Rectal smooth muscle tissue (tissue), 1 donor: Measurements from ENCODE around the gene VEPH1.

Experiments
- H3K27ac ChIP-seq: one replicate; pipeline ENCODE4 v1.7.0; 2013; ENCODE audit warnings: low read depth, low read length, inconsistent platforms
- H3K27me3 ChIP-seq: one replicate; pipeline ENCODE4 v1.7.0; 2013; ENCODE audit warnings: low read length; ENCODE audit not compliant: control insufficient read depth, insufficient read depth
- H3K36me3 ChIP-seq: one replicate; pipeline ENCODE4 v1.7.0; 2013; ENCODE audit warnings: low read length; ENCODE audit not compliant: control insufficient read depth, insufficient read depth
- H3K4me1 ChIP-seq: one replicate; pipeline ENCODE4 v1.7.0; 2013; ENCODE audit warnings: low read length; ENCODE audit not compliant: control insufficient read depth, insufficient read depth
- H3K4me3 ChIP-seq: one replicate; pipeline ENCODE4 v1.7.0; 2013; ENCODE audit warnings: low read length
- H3K9ac ChIP-seq: one replicate; pipeline ENCODE4 v1.7.0; 2013; ENCODE audit warnings: low read length

Gene VEPH1

GRCh38 chr3:157464321-157464720 lies 38.9 kb downstream of the VEPH1 start:
- H3K4me1 ChIP-seq = no peaks in the 10 kb centered on the region
- no peak overlapping the region for H3K27ac ChIP-seq
- H3K9ac ChIP-seq = no peak overlapping the region
- H3K27me3 ChIP-seq = no peaks in the 10 kb centered on the region
- no peak overlapping the region for H3K4me3 ChIP-seq
- no peaks in the 10 kb centered on the region for H3K36me3 ChIP-seq

GRCh38 chr3:157463816-157464215 lies 39.4 kb downstream of the VEPH1 start:
- Histone ChIP-seq H3K27ac (no peak overlapping the region), H3K36me3 (no peaks in the 10 kb centered on the region), H3K4me3 (no peak overlapping the region), H3K4me1 (no peaks in the 10 kb centered on the region), H3K27me3 (no peaks in the 10 kb centered on the region), H3K9ac (no peak overlapping the region)

GRCh38 chr3:157460253-157460652 lies 43.0 kb downstream of the VEPH1 start:
- H3K27me3 ChIP-seq = no peaks in the 10 kb centered on the region
- no peaks in the 10 kb centered on the region for H3K4me1 ChIP-seq
- no peak overlapping the region for H3K9ac ChIP-seq
- no peaks in the 10 kb centered on the region for H3K36me3 ChIP-seq
- no peak overlapping the region for H3K4me3 ChIP-seq
- H3K27ac ChIP-seq = no peak overlapping the region

- no peaks in the 10 kb centered on the region for H3K27me3 ChIP-seq
Observed at GRCh38 chr3:157459706-157460105, 43.5 kb downstream of the VEPH1 start.

GRCh38 chr3:157453824-157454223 lies 49.4 kb downstream of the VEPH1 start:
- Histone ChIP-seq H3K4me1 (no peaks in the 10 kb centered on the region), H3K4me3 (no peak overlapping the region), H3K27ac (no peak overlapping the region), H3K9ac (no peak overlapping the region), H3K36me3 (no peaks in the 10 kb centered on the region), H3K27me3 (no peaks in the 10 kb centered on the region)

More at GRCh38 chr3:157459706-157460105, 43.5 kb downstream of the VEPH1 start:
- no peaks in the 10 kb centered on the region for H3K4me1 ChIP-seq
- H3K27ac ChIP-seq = no peak overlapping the region
- no peak overlapping the region for H3K4me3 ChIP-seq
- H3K9ac ChIP-seq = no peak overlapping the region
- H3K36me3 ChIP-seq = no peaks in the 10 kb centered on the region

- Histone ChIP-seq H3K4me1 (no peaks in the 10 kb centered on the region), H3K4me3 (no peak overlapping the region), H3K9ac (no peak overlapping the region), H3K36me3 (no peaks in the 10 kb centered on the region), H3K27me3 (no peaks in the 10 kb centered on the region), H3K27ac (no peak overlapping the region)
Observed at GRCh38 chr3:157452097-157452496, 51.1 kb downstream of the VEPH1 start.

- H3K9ac ChIP-seq = no peak overlapping the region
- H3K4me3 ChIP-seq = no peak overlapping the region
- no peak overlapping the region for H3K27ac ChIP-seq
- no peaks in the 10 kb centered on the region for H3K27me3 ChIP-seq
- no peaks in the 10 kb centered on the region for H3K4me1 ChIP-seq
- H3K36me3 ChIP-seq = no peaks in the 10 kb centered on the region
Observed at GRCh38 chr3:157447026-157447694, 56.1 kb downstream of the VEPH1 start.

- no peaks in the 10 kb centered on the region for H3K36me3 ChIP-seq
- H3K4me1 ChIP-seq = no peaks in the 10 kb centered on the region
- H3K9ac ChIP-seq = no peak overlapping the region
- no peak overlapping the region for H3K27ac ChIP-seq
- no peaks in the 10 kb centered on the region for H3K27me3 ChIP-seq
- H3K4me3 ChIP-seq = no peak overlapping the region
Observed at GRCh38 chr3:157445857-157446256, 57.4 kb downstream of the VEPH1 start.

GRCh38 chr3:157444797-157445184 lies 58.4 kb downstream of the VEPH1 start:
- H3K36me3 ChIP-seq = no peaks in the 10 kb centered on the region
- H3K4me1 ChIP-seq = no peaks in the 10 kb centered on the region
- H3K4me3 ChIP-seq = no peak overlapping the region
- no peak overlapping the region for H3K27ac ChIP-seq
- H3K9ac ChIP-seq = no peak overlapping the region
- no peaks in the 10 kb centered on the region for H3K27me3 ChIP-seq

- no peak overlapping the region for H3K27ac ChIP-seq
Observed at GRCh38 chr3:157443905-157444796, 59.1 kb downstream of the VEPH1 start.

GRCh38 chr3:157442729-157443128 lies 60.5 kb downstream of the VEPH1 start:
- Histone ChIP-seq H3K4me3 (no peak overlapping the region), H3K4me1 (no peaks in the 10 kb centered on the region), H3K27ac (no peak overlapping the region), H3K36me3 (no peaks in the 10 kb centered on the region), H3K9ac (no peak overlapping the region), H3K27me3 (no peaks in the 10 kb centered on the region)

More at GRCh38 chr3:157443905-157444796, 59.1 kb downstream of the VEPH1 start:
- Histone ChIP-seq H3K36me3 (no peaks in the 10 kb centered on the region), H3K4me1 (no peaks in the 10 kb centered on the region), H3K9ac (no peak overlapping the region), H3K4me3 (no peak overlapping the region), H3K27me3 (no peaks in the 10 kb centered on the region)

- Histone ChIP-seq H3K27me3 (no peaks in the 10 kb centered on the region), H3K4me3 (no peak overlapping the region), H3K9ac (no peak overlapping the region), H3K36me3 (no peaks in the 10 kb centered on the region), H3K27ac (no peak overlapping the region), H3K4me1 (no peaks in the 10 kb centered on the region)
Observed at GRCh38 chr3:157441102-157441624, 62.1 kb downstream of the VEPH1 start.
